Brain pericyte (primary cell): ENCODE data around the gene SRL.

Experiments used
- DNase-seq: peaks from one replicate; pipeline ENCODE4 v3.0.0-alpha.2; 2012; ENCODE audit warnings: low read depth, low spot score

SRL gene

DNA sequence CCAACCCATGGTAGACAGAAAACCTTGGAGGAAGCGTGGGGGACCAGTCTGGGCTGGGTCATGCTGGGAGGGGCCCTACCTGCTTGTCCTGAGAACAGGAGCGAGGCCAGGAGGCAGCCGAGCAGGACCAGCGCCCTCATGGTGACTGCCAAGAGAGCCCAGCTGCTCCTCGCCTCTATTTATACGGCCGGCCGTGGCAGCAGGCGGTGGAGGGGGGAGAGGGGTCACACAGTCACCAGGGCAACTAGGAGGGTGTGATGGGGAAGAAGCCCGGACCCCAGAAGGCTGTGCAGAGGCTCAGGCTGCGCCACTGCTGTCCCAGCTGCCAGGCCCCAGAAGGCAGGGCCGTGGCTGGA is at the start of gene SRL:
Gene SRL (minus strand): TSS at position 153 of the 356 bp plus-strand sequence. CDS start 13 bp downstream, at position 140.
- DNase-seq = no peak

GRCh38 chr16:4290236-4290830 is 48.5 kb upstream of the SRL start:
- no peak for DNase-seq

- no peak for DNase-seq
Measured at GRCh38 chr16:4288148-4288921, 46.5 kb upstream of the SRL start.

GRCh38 chr16:4285167-4285566 is 43.3 kb upstream of the SRL start:
- no peak for DNase-seq

DNA sequence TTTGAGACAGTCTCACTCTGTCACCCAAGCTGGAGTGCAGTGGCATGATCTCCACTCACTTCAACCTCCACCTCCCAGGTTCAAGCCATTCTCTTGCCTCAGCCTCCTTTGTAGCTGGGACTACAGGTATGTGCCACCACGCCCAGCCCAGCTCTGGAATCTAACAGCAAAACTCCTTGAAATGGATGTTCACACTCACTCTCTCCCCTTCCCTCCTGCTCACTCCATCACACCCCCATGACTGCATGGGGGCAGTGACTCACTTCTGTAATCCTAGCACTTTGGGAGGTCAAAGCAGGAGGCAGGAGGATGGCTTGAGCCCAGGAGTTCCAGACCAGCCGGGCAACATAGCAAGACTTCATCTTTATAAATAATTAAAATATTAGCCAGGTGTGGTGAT is 42.1 kb upstream of the SRL start:
- DNase-seq = no peak

DNA sequence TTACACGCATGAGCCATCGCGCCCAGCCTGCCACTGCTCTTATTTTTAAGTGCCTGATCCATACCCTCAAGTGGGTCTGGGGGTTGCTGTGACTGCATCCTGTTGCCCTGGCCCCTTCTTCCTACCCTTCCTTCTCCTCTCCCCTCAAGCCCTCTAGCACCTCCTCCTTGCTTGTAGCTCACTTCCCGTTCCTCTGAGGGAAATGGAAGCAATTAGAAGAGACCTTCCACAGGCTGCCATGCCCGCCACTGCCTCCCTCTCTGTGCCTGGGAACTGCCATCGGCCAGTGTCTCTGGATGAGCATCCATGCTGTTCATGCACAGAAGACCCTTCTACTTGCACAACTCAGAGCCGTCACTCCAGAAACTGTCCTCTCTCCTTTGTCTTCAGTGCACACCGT is 41.6 kb upstream of the SRL start:
- DNase-seq = no peak

- DNase-seq = no peak
Measured at GRCh38 chr16:4280625-4281024, 38.7 kb upstream of the SRL start.

DNA sequence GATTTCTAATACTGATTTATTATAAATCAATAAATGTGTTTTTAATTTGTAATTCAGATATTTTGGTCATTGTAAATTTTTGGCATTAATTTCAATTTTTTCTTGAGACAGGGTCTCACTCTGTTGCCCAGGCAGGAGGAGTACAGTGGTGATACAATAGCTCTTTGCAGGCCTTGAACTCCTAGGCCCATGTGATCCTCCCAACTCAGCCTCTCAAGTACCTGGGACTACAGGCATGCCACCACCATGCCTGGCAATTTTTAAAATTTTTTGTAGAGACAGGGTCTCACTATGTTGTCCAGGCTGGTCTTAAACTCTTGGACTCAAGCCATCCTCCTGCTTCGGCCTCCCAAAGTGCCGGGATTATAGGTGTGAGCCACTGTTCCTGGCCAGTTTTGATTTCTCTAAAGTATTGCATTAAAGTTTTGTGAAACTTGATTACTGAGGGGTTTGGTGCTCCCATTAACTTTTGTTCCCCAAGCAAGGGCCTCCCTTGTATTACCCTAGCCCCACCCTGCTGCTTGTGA is 36.2 kb upstream of the SRL start:
- DNase-seq = no peak

DNA sequence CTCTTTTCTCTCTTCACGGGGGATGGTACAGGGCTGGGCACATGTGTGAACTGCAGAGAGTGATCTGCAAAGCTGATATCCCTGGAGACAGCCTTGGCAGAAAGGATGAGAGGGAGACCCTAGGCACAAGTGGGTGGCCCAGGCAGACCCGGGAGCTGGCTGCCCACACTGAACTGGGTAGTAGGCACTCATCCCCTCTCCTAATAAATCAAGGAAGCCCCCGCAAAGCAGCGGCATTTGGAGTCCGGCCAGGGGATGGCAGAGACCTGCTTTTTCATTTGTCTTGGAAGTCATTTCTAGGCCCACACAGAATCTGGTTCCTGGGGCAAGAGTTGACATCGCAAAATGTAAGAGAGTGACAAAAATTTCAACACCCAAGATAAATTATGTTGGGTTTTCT is 34.0 kb upstream of the SRL start:
- DNase-seq = no peak

- DNase-seq = no peak
Measured at GRCh38 chr16:4273858-4274311, 32.0 kb upstream of the SRL start.

GRCh38 chr16:4272114-4272956 is 30.5 kb upstream of the SRL start:
- DNase-seq = no peak

GRCh38 chr16:4271176-4272113 is 29.6 kb upstream of the SRL start:
- DNase-seq = peak; percentile 56

- no peak for DNase-seq
Measured at GRCh38 chr16:4270595-4270994, 28.7 kb upstream of the SRL start.

GRCh38 chr16:4270091-4270490 is 28.2 kb upstream of the SRL start:
- DNase-seq = no peak

GRCh38 chr16:4266372-4266771 is 24.5 kb upstream of the SRL start:
- no peak for DNase-seq

- no peak for DNase-seq
Measured at GRCh38 chr16:4265676-4266075, 23.8 kb upstream of the SRL start.

- DNase-seq = no peak
Measured at GRCh38 chr16:4264546-4264945, 22.7 kb upstream of the SRL start.

DNA sequence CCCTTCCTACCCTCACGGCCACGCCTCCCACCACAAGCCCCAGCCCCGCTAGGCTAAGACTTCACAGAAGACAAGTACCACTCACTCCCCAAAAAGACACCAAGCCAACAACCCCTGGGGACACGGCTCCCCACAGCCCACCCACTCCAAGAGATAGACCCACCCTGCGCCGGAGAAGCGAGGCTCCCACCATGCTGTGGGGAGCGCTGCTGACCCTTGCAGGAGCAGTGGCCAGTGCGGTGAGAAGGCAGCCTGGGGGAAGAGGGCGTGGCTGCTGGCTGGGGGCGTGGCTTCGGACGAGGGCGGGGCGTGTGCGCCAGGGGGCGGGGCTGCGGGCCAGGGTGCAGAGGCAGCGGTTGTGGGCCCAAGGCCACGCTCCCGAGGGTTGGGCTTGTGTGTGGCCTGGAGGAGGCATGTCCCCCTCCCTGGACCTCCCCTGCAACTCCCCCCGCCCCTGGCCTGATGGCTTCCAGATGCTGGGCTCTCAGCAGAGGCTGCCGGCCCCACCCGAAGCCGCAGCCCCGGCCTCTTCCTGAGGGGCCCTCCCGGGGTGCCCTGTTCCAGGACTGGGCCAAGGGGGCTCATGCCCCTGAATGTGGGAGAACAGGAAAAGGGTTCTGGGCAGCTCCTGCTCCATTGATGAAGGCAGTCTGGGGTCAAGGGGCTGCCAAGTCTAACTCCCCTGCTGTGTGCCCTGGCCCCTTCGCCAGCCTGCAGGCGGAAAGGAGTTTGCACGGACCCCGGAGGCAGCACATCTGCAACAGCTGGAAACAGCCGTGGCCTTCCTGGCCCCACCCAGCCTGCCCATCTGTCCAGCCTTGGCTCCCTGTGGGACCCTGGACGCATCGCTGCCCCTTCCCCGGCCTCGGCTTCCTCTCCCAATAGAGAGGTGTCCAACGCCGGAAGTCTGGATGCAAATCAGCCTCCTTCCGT is 21.9 kb upstream of the SRL start:
- peak; percentile 79 for DNase-seq

- no peak for DNase-seq
Measured at GRCh38 chr16:4262303-4262835, 20.5 kb upstream of the SRL start.
